GM19397 (cell line): ENCODE results near the gene STK32A.
"Not testable (repeated sequence)": the region's sequence is repeated elsewhere in the genome, so short reads cannot be mapped to it uniquely, and the experiment has no call there.

Experiments used
- ATAC-seq: cut with Tn5 transposase; IDR thresholded peaks from one replicate; pipeline ENCODE4 v1.9.1; 2021; ENCODE audit warnings: mild to moderate bottlenecking, moderate library complexity; ENCODE audit not compliant: unreplicated experiment

Gene STK32A

DNA sequence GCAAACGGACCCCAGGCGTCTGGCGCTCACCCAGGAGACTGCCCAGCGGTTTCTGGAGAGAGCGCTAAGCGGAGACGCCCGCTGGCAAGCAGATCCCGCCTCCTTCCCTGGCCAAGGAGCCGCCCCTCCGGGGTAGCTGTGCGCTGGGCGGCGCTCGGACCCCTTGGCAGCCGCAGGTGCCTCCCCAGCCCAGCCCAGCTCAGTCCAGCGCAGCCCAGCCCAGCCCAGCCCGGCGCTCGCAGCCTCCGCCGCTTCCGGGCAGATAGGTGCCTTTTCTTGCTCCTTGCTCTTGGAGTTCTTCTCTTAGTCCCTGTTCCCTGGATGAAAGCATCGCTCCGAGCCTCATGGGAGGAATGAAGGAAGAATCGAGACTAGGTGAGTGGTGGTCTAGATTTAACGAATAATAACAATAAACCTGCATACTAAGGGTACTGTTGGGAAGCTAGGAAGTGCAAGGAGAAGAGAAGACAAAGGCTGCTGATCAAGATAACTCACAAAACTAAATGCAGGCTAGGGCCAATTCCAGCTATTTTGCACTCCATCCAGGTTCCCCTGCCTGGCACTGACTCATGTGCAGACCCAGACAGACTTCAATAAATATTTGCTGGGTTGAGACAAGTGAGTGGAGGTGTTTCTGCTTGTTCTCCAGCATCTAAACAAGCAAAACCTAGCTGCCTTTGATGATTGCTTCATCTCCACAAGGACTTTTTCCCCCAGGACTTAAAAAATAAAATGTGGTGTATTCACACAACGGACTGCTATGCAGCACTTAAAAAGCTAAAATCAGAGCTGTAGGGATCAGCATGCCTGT lies at the start of gene STK32A:
Gene STK32A (plus strand): TSS at position 202 of the 811 bp plus-strand sequence. CDS start 4,609 bp downstream, outside the sequence.
- ATAC-seq = no peak

DNA sequence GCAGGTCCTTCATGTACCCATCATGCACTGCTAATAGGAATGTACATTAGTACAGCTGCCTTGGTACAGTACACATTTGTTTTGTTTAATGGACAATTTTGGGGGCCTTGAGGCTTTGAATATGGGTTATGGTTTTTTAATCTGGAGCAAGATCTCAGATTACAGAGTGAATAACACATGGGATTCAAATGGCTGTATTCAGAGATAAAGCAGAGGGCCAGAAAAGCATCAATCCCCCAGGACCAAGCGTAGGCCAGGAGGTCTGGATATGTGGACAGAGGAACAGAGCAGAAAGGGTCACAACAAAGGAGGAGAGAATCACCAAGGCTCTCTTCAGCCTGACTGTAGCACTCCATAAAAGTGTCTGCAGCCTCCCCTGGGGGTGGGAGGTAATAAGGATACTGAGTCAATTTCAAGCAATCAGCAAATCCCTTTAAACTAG lies 47.7 kb upstream of the STK32A start:
- ATAC-seq = no peak

DNA sequence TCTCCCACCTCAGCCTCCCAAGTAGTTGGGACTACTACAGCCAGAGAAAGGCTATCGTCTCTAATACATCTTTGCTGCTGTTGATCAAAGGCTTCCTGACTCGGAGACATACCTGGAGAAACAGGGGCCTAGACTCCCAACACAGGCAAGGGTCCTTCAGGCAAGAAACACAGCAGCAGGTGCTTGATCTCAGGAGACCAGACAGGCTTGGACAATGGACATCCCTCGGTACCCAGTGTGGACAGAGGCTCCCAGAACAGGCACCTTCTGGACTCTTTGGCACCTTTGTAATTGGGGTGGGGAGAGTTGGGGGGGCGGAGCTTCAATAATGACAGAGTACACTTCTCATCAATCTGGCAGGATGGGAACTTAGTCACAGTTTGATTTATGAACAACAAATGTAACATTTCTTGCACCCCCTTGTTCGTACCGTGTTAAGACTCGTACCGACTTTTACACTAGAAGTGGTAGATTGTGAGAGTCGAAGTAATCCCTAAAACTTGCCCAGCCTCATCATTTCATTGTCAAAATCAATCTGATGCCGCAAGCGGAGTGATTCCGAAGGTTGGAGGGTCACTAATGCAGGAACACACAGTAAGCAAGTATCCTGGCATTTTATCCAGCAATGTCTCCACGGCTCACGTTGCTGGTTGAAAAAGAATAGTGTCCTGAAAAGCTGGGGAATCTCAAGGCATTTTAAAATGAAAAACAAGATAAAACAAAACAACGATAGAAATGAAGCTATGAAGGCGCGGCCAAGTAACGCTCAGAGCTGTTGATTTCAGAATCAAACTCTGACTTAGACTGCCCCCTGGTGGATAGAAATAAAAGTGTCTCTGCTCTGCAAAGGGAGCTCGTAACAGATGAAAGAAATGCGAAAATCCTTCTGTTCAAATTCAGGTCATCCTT lies 46.4 kb upstream of the STK32A start:
- peak; percentile 85 for ATAC-seq

DNA sequence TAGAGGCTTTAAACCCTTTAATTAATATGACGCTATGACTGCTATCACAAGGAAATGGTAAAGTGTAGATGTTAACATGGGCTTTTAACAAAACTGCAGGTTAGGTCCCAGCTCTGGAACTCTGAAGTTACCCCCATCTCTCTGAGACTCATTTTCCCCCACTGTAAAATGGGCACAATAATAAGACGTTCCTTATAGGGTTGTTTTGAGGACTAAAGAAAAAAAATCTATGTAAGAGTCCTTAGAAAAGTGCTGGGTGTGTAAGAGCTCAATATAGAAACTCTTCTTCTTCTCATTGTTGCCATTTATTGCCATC lies 45.8 kb upstream of the STK32A start:
- no peak for ATAC-seq

DNA sequence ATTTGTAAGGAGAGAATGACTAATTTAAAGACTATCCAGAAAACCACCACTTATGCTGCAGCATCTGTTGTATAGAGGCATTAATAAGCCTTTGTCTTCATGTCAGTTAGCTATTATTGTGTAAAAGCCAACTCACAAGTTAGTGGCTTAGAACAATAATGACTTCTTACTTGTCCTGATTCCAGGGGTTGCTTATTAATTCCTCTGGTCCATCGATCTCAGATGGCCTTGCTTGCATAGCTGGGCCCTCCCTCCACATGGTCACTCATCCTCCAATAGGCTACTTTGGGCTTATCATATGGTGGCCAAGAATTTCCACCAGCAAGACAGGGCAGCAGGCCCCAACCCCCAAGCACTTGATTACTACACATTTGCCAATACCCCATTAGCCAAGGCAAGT lies 44.5 kb upstream of the STK32A start:
- ATAC-seq = no peak

DNA sequence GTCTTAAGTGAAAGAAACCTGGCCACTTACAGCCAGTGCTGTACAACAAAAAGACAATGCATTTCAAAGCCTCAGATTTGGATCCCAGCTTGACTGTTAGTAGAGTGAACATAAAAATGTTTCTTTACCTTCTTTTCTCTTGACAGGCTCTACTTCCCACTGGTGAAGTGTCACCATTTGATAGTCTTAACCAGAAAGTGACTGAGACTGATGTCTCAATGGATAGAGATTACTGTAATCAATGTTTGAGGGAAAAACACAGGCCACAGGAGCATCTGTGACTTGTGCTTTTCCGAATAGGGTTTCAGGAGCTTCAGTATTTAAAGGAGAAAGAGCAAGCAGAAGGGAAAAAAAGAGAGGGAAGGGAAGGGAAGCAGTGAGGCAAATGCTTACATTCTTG lies 41.7 kb upstream of the STK32A start:
- no peak for ATAC-seq

DNA sequence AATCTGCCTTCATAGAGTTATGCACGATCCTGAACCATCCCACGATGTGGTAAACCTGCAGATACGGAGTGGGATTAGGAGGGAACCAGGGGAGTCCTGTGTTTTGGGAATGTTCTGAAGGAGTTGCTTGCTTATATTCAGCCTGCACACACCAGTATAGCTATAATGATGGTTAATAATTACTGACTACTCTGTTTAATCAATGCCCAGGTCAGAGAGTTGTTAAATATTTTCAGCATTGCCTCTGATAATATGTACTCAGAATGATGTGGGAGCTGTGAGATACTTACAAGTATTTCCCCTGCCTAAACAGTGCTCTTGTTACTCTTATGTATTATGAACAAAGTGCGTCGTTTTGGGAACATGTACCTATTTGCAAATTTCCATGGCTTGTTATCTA lies 34.8 kb upstream of the STK32A start:
- no peak for ATAC-seq

DNA sequence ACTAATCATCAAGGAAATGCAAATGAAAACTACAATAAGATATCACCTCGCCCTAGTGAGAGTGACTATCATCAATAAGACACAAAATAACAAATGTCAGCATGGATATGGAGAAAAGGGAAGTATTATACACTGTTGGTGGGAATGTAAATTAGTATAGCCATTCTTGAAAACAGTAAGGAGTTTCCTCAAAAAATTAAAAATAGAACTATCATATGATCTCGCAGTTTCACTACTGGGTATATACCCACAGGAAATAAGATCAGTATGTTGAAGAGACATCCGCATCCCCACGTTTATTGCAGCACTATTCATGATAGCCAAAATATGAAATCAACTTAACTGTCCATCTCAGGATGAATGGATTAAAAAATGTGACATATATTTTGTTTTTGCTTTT lies 31.6 kb upstream of the STK32A start:
- ATAC-seq = no peak

DNA sequence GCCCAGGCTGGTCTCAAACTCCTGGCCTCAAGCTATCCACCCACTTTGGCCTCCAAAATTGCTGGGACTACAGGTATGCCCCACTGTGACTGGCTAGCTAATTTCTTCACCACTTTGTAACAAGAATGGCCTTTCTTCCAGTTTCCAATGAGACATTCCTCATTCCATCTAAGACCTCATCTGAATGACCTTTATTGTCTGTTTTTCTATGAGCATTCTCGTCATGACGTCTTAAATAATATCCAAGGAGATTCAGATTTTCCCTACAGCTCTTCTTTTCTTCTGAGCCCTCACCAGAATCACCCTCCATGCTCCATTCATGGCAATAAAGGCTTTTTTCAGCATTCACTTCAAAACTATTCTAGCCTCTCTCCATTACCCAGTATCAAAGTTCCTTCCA lies 30.2 kb upstream of the STK32A start:
- no peak for ATAC-seq

DNA sequence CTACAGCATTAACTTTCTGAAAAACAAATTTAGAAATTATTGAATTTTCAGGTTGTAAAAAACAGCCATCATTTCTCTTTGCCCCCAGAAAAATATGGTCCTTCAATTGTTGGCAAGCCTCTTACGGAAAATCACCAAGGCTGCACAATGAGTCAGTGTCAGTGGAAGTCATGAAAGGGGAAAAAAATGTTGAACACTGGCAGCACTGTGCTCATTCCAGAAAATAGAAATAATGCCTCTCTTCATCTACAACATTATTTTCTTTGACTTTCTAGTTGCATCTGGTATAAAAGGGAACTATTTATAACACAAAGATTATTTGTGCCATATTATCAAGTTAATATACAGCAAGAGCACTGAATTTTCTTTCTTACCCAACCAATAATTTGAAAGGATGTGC lies 26.7 kb upstream of the STK32A start:
- ATAC-seq = no peak

DNA sequence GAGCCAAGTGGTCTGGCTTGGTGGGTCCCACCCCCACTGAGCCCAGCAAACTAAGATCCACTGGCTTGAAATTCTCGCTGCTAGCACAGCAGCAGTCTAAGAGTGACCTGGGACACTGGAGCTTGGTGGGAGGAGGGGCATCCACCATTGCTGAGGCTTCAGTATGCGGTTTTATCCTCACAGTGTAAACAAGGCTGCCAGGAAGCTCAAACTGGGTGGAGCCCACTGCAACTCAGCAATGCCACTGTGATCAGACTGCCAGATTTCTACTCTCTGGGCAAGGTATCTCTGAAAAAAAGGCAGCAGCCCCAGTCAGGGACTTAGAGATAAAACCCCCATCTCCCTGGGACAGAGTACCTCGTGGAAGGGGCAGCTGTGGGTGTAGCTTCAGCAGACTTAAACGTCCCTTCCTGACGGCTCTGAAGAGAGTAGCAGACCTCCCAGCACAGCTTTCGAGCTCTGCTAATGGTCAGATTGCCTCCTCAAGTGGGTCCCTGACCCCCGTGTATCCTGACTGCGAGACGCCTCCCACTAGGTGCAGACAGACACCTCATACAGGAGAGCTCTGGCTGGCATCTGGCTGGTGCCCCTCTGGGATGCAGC lies 18.2 kb upstream of the STK32A start:
- no peak for ATAC-seq

DNA sequence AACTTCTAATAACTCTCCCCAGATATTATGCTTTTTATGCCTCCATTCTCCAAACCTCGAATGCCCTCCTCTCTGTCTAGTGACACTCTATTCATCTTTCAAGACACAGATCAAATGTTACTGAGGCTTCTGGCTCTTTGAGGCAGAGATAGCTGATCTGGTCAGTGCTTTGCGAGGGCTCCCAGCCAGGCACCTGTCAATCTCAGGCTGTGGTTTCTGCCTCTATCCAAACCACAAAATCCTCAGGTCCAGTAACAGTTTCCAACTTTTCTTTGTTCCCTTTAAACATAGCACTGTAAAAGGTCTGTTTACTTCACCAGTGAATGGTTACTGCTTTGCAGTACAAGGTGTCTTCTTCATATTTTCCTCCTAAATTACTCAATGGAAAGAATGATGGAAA lies 11.5 kb upstream of the STK32A start:
- ATAC-seq = no peak

DNA sequence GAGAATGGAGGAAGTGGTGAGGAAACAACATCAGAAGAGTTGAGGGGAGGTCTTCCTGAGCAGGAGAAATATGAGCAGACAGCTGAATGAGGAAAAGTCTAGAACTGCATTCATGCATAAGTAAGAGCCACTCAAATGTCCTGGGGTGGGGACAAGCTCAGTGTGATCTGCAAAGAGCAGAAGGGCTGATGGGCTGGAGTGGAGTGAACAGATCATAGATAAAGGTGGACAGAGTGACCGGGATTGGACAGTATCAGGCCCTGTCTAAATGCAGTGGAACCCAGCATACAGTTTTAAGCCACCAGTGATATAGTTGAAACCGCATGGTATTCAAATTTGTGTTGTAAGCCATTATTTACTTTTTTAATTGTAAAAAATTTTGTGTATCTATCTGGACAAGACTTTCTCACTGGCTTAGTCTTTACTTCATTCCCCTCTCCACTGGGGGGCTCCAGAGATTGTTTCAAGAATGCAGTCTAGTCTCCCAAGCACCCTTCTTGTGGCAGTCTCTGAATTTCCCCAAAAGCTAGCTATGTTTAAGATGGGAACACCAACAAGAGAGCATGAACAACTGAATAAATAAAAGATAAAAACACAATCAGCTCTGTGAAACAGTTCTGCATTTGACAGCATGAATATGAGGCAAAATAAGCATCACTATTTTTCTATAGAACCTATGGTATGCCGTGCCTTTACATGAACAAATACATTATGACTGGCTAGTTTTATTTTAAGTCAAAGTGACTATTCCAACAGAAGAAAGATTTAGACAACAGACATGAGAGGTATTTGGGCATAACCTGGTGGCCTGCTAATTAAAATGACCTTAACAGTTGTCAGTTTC lies 10.7 kb upstream of the STK32A start:
- no peak for ATAC-seq

DNA sequence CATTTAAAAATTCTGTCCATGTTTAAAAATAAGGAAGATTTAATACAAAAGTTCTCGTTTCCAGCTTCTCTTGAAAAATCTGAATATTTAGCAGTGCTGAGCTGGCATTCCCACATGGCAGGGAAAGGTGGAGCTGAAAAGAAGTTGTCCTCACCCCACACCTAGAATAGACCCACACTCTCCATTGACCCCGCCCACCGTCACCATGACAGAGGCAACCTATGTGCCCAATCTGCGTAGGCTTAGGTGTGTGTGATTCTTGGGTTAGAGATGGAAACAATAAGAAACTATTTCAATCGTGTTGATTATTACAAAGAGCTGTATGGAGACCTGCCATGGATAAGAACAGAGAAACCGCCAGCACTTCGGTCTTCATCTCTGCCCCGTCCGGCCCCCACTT lies 8.9 kb upstream of the STK32A start:
- no peak for ATAC-seq

DNA sequence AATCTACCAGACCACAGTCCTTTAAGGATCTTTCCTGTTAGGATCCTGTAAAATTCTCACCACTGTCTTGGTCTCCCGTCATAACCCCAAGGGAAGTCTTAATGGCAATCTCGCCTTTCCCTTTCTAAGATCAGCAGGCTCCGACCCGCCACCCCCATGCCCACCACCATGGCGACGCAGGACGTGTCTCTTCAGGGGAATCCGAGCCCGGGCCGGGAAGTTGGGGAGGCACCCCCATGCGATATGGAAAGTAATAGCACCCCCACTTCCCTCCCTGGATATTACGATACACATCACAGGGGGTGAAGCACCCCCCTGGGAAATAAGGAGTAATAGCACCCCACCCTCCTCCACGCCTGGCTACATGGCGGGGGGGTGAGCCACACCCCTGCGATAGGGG lies 8.3 kb upstream of the STK32A start:
- ATAC-seq = no peak

DNA sequence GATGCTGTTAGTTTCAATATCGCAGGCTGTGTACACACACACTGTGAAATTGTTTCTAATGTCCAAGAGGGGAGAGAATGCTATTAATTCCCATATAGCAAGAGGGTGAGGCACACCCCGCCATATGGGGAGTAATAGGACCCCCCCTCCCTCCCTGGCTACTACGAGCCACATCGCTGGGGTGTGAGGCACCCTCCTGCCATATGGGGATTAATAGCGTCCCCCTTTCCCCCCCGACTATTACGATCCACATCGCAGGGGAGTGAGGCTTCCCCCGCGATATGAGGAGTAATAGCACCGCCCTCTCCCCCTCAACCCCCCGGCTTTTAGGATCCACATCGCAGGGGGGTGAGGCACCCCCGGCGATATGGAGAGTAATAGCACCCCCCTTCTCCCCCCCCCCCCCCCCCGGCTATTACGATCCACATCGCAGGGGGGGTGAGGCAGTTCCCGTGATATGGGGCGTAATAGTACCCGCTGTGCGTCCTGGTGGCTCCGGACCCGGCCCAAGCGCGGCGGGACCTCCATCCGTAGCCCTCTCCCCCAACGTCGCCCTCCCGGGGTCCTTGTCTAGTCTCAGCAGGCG lies 494 bp upstream of the STK32A start:
- no peak for ATAC-seq

DNA sequence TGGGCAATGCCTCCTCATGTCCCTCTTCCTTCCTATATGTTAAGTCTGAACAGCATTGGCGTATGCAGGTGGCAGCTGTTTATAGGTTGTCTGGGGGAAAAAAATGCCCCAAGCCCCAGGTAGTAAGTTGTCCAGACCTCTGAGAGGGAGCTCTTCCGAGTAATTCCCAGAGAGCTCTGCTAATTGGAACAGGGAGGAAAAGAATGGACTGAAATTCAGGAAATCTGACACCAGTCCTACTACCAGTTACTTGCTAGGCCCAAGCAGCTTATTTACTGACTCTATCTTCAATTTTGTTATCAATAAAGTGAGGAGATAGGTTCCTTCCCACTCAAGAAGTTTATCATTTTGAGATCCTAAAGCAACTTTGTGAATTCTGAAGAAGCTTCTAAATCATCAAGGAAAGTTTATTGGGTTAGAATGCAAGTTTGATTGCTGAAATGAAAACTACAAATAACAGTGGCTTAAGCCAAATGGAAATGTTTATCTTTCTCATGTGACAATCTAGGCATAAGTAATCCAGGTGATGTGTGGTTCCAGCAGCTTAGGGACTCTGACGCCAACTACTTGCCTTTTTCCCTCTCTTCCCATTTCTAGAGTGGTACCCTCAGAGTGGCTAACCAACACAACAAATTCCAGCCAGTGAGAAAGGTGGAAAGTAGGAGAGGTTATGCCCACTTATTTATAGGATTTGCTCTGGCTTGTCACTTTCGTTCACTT lies 5.6 kb downstream of the STK32A start:
- no peak for ATAC-seq

DNA sequence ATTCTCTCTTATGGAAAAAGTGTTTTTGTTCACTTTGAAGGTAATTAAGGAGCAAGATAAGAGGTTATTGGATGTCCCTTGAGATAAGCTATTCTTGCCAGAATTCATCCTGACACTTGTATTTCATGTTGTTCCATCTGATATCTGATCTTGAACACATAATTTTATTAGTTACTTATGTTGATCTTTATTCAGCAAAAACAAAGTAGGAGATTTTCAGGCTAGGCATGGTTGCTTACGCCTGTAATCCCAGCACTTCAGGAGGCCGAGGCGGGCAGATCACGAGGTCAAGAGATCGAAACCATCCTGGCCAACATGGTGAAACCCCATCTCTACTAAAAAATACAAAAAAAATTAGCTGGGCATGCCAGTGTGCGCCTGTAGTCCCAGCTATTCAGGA lies 8.4 kb downstream of the STK32A start:
- ATAC-seq = not testable (repeated sequence)

DNA sequence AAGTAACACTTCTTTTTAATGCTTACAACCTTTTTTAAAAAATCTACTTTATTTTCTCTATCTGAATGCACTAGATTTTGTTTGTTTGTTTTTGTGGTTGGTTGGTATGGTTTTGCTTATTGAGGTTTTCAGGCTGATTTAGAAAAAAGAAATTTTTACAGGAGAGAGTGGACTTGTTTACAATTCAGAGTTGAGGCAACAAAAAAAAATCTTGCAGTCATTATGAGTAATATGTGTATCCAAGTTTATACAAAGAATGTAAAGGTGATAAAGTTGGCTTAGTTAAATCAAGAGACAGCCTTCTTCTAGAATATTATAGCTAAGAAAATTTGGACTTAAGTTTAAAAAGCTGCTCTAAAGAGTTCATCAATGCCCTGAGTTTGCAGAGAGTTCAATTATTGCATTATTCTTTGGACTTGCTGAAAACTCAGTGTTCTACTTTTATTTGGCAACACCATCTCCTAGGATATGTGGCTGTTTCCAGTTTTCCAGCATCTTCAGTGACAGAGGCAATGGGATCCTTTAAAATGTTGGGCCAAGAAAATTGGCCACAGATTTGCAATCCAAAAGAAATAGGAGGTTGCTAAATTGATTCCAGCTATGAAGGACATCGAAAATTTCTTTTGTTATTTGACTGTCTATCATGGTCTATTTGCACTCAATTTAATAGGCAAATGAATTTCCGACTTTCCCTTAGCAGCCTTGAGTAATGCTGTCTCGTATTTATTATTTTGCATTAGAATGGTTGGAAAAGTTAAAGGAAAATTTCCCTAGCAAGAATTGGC lies 10.7 kb downstream of the STK32A start:
- no peak for ATAC-seq
